ENCODE results near the gene PUS3.

The PUS3 gene

DNA sequence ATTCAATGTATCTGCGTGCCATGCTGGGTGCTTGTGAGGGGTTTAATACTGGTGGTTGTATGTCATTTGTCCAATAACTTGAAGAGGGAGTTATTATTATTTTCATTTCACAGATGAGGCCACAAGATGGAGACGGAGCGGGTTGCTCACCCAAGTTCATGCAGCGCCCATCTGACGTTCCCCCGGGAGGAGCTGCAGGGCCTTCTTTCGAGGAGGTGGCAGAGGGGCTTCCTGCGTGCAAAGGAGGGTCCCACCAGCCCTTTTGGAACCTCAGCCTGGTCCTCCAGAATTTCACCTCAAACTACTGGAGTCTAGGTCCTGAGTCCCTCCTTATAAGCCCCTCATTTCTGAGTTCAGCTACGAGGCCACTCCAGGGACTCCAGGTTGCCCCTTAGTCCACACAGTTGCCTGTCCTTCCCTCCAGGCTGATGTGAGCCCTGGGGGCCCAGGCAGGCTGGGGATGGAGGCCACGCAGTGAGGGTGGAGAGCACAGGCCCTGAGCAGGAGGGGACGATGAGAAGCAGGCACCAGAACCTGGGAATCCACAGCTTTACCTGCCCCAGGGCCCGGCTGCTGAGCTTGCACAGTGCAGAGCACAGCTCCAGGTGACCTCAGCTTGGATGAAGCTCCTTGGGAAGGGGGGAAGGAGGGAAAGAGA, 39.9 kb upstream of the PUS3 start:
- intact Hi-C loops (cut with DNase I; ENCODE audit: low total_unique reads): no loop called here
- no peak overlapping the region for H3K4me3 ChIP-seq
- H3K27ac ChIP-seq: no peak overlapping the region

DNA sequence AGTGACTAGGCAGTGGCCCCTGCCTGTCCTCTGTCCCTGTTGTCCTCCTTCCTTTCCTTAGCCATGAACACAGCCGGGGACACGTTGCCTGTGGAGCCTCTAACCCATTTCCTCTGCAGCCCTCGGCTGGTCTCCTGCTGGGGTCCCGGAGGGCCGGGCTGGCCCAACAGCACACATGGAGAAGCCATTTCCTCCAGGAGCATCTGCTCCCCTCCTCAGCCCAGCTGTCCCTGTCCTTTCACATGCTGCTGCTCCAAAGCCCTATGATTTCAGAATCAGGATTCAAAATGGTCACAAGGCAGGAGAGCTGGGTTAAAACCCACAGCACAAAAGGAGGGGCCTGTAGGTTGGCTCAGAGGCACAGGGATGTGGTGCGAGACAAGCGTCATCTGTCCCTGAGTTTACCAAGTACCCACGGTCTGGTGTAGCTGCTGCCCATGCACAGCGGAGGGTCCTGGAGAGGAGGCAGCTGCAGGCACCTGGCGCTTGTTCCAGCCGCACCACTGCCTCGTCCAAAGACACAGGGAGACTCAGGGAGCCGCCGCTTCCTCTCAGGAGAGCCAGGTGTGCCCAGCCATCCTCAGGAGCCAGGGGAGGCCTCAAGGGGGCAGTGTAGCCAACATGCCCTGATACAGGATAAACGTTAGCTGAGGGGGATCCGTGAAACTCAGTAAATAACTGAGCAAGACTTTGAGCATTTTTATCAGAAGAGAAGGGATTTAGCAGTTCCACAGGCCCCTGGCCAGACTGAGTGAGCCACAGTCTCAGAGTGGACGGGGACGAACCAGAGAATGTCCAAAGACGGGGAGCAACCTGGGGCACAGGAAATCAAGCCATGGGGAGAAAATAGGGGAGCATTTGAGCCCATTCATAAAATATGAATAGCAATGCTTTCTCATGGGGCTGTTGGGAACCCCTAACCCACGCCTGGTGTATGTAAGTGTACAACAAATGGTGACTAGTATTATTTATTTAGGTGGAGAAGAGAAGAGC, 38.9 kb upstream of the PUS3 start:
- Histone ChIP-seq H3K36me3 (no peaks in the 10 kb centered on the region), H3K9me3 (no peaks in the 10 kb centered on the region), H3K27me3 (peaks cover 0 to 8% of the 10 kb centered on the region in 2 donors), H3K27ac (no peak overlapping the region), H3K4me3 (no peak overlapping the region), H3K4me1 (no peaks in the 10 kb centered on the region)
- TF ChIP-seq, protein P1, sequence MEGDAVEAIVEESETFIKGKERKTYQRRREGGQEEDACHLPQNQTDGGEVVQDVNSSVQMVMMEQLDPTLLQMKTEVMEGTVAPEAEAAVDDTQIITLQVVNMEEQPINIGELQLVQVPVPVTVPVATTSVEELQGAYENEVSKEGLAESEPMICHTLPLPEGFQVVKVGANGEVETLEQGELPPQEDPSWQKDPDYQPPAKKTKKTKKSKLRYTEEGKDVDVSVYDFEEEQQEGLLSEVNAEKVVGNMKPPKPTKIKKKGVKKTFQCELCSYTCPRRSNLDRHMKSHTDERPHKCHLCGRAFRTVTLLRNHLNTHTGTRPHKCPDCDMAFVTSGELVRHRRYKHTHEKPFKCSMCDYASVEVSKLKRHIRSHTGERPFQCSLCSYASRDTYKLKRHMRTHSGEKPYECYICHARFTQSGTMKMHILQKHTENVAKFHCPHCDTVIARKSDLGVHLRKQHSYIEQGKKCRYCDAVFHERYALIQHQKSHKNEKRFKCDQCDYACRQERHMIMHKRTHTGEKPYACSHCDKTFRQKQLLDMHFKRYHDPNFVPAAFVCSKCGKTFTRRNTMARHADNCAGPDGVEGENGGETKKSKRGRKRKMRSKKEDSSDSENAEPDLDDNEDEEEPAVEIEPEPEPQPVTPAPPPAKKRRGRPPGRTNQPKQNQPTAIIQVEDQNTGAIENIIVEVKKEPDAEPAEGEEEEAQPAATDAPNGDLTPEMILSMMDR (IDR thresholded peaks at IDR 0.05): peak; percentile 30 to 50
- DNase-seq: peak in 1 of 2 donors; percentile 66
- intact Hi-C loops (cut with DNase I; ENCODE audit: low total_unique reads): no loop called here

More for the DNA sequence above, 39.9 kb upstream of the PUS3 start:
- peaks cover 0 to 8% of the 10 kb centered on the region in 2 donors for H3K27me3 ChIP-seq
- no peaks in the 10 kb centered on the region for H3K4me1 ChIP-seq
- TF ChIP-seq, protein P1 (IDR thresholded peaks at IDR 0.05): no peak
- no peaks in the 10 kb centered on the region for H3K9me3 ChIP-seq
- no peaks in the 10 kb centered on the region for H3K36me3 ChIP-seq
- peak in 1 of 2 donors; percentile 55 for DNase-seq

DNA sequence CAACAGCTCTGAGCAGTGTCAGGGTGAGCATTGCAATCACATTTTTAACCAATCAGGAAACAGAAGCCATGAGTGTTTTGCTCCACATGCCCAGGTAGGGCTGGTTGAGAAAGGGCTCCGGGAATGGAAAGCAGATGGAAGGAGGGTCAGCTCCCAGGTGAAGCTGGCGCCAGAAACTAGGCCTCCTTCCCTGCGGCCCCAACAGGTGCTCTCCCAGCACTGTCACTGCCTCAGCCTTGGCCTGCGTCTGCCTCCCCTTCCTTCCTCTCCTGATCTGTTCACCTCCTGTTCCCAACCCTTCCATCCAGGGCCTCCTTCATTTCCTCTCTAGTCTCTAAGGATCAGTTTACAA, 38.2 kb upstream of the PUS3 start:
- Histone ChIP-seq H3K4me3 (no peak overlapping the region), H3K27ac (no peak overlapping the region), H3K27me3 (peaks cover 0 to 8% of the 10 kb centered on the region in 2 donors), H3K9me3 (no peaks in the 10 kb centered on the region), H3K4me1 (no peaks in the 10 kb centered on the region), H3K36me3 (no peaks in the 10 kb centered on the region)
- peak in 1 of 2 donors; percentile 43 for DNase-seq
- TF ChIP-seq, protein P1 (IDR thresholded peaks at IDR 0.05): no peak
- intact Hi-C loops (cut with DNase I; ENCODE audit: low total_unique reads): no loop called here

DNA sequence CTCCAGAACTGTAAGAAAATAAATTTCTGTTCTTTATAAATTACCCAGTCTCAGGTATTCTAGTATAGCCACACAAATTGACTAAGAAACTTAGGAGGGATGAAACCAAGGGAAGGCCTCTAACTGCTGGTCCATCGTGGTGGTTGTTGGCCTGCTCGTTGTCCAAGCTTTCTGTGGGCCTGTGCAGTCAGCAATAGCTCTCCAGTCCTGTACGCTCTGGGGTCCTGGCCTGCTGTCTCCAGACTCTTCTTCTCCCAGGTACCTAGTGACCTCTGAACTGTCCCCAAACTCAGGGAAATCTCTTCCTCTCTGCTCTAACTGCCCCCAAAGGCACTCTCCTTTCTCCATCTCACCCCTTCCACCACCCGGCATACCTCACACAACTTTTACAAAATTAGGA, 37.1 kb upstream of the PUS3 start:
- Histone ChIP-seq H3K36me3 (no peaks in the 10 kb centered on the region), H3K27me3 (peaks cover 0 to 8% of the 10 kb centered on the region in 2 donors), H3K4me1 (no peaks in the 10 kb centered on the region), H3K27ac (no peak overlapping the region), H3K9me3 (no peaks in the 10 kb centered on the region), H3K4me3 (no peak overlapping the region)
- DNase-seq: peak in 1 of 2 donors; percentile 25
- TF ChIP-seq, protein P1 (IDR thresholded peaks at IDR 0.05): no peak
- intact Hi-C loops (cut with DNase I; ENCODE audit: low total_unique reads): no loop called here

DNA sequence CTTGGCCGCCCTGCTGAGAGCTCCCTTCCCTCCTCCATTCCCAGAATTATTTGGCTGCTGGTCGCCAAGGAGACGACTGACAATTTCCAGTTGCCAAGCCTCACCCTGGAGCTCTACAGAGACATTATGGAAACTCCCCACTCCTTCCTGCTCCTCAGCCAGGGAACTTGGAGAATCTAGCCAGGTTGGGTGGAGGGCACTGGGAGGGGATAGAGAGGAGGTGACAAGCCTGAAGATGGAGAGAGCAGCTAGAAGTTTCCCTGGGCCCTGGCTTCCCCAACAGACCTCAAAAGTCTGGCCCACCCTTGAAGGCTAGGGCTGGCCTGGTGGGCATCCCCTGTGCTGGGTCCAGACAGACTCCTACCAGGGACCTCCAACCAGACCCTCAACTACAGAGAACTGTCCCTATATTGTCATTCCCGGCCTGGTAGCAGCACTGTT, 36.1 kb upstream of the PUS3 start:
- TF ChIP-seq, protein P1 (IDR thresholded peaks at IDR 0.05): no peak
- Histone ChIP-seq H3K36me3 (no peaks in the 10 kb centered on the region), H3K4me3 (no peak overlapping the region), H3K4me1 (no peaks in the 10 kb centered on the region), H3K9me3 (no peaks in the 10 kb centered on the region), H3K27me3 (peaks cover 0 to 4% of the 10 kb centered on the region in 2 donors), H3K27ac (no peak overlapping the region)
- intact Hi-C loops (cut with DNase I; ENCODE audit: low total_unique reads): no loop called here
- peak in 1 of 2 donors; percentile 42 for DNase-seq

Measured in tibial artery (tissue), 4 donors.